ENCODE measurements around the gene MYOF.
"Not testable (repeated sequence)": the region's sequence is repeated elsewhere in the genome, so short reads cannot be mapped to it uniquely, and the experiment has no call there.

MYOF gene

GRCh38 chr10:93363891-93364648, 118.1 kb downstream of the MYOF start:
- Histone ChIP-seq H3K4me3 (ENCODE audit: low read length in 2 of 2) (no peak overlapping the region), H3K27me3 (ENCODE audit: control insufficient read depth in 2 of 2, insufficient read depth in 2 of 2, low read length in 2 of 2) (no peaks in the 10 kb centered on the region), H3K36me3 (ENCODE audit: control insufficient read depth in 2 of 2, insufficient read depth in 2 of 2, low read length in 2 of 2) (peaks cover 26 to 44% of the 10 kb centered on the region in 2 donors), H3K9ac (ENCODE audit: low read depth in 1 of 2, low read length in 2 of 2) (no peak overlapping the region), H3K9me3 (ENCODE audit: control insufficient read depth in 2 of 2, low read length in 2 of 2) (no peaks in the 10 kb centered on the region), H3K4me1 (ENCODE audit: control insufficient read depth in 2 of 2, insufficient read depth in 2 of 2, low read length in 2 of 2) (no peaks in the 10 kb centered on the region), H3K27ac (ENCODE audit: low read depth in 2 of 2, low read length in 2 of 2) (no peak overlapping the region)

GRCh38 chr10:93358398-93358797, 123.7 kb downstream of the MYOF start:
- H3K9ac ChIP-seq (ENCODE audit: low read depth in 1 of 2, low read length in 2 of 2); H3K9me3 ChIP-seq (ENCODE audit: control insufficient read depth in 2 of 2, low read length in 2 of 2); H3K27me3 ChIP-seq (ENCODE audit: control insufficient read depth in 2 of 2, insufficient read depth in 2 of 2, low read length in 2 of 2); H3K4me3 ChIP-seq (ENCODE audit: low read length in 2 of 2); H3K27ac ChIP-seq (ENCODE audit: low read depth in 2 of 2, low read length in 2 of 2); H3K4me1 ChIP-seq (ENCODE audit: control insufficient read depth in 2 of 2, insufficient read depth in 2 of 2, low read length in 2 of 2): not testable (repeated sequence)
- peaks cover 31 to 51% of the 10 kb centered on the region in 2 donors for H3K36me3 ChIP-seq (ENCODE audit: control insufficient read depth in 2 of 2, insufficient read depth in 2 of 2, low read length in 2 of 2)

GRCh38 chr10:93357680-93358079, 124.5 kb downstream of the MYOF start:
- Histone ChIP-seq H3K9me3 (ENCODE audit: control insufficient read depth in 2 of 2, low read length in 2 of 2) (no peaks in the 10 kb centered on the region), H3K4me3 (ENCODE audit: low read length in 2 of 2) (no peak overlapping the region), H3K36me3 (ENCODE audit: control insufficient read depth in 2 of 2, insufficient read depth in 2 of 2, low read length in 2 of 2) (peaks cover 31 to 58% of the 10 kb centered on the region in 2 donors), H3K27ac (ENCODE audit: low read depth in 2 of 2, low read length in 2 of 2) (no peak overlapping the region), H3K27me3 (ENCODE audit: control insufficient read depth in 2 of 2, insufficient read depth in 2 of 2, low read length in 2 of 2) (no peaks in the 10 kb centered on the region), H3K9ac (ENCODE audit: low read depth in 1 of 2, low read length in 2 of 2) (no peak overlapping the region), H3K4me1 (ENCODE audit: control insufficient read depth in 2 of 2, insufficient read depth in 2 of 2, low read length in 2 of 2) (no peaks in the 10 kb centered on the region)

- Histone ChIP-seq H3K36me3 (ENCODE audit: control insufficient read depth in 2 of 2, insufficient read depth in 2 of 2, low read length in 2 of 2) (peaks cover 36 to 64% of the 10 kb centered on the region in 2 donors), H3K9ac (ENCODE audit: low read depth in 1 of 2, low read length in 2 of 2) (no peak overlapping the region), H3K4me3 (ENCODE audit: low read length in 2 of 2) (no peak overlapping the region), H3K27ac (ENCODE audit: low read depth in 2 of 2, low read length in 2 of 2) (no peak overlapping the region), H3K4me1 (ENCODE audit: control insufficient read depth in 2 of 2, insufficient read depth in 2 of 2, low read length in 2 of 2) (no peaks in the 10 kb centered on the region), H3K9me3 (ENCODE audit: control insufficient read depth in 2 of 2, low read length in 2 of 2) (no peaks in the 10 kb centered on the region), H3K27me3 (ENCODE audit: control insufficient read depth in 2 of 2, insufficient read depth in 2 of 2, low read length in 2 of 2) (no peaks in the 10 kb centered on the region)
Measured at GRCh38 chr10:93356516-93356915, 125.6 kb downstream of the MYOF start.

- no peaks in the 10 kb centered on the region for H3K27me3 ChIP-seq (ENCODE audit: control insufficient read depth in 2 of 2, insufficient read depth in 2 of 2, low read length in 2 of 2)
- H3K27ac ChIP-seq (ENCODE audit: low read depth in 2 of 2, low read length in 2 of 2), result no peak overlapping the region
- H3K9ac ChIP-seq (ENCODE audit: low read depth in 1 of 2, low read length in 2 of 2), result no peak overlapping the region
- no peaks in the 10 kb centered on the region for H3K4me1 ChIP-seq (ENCODE audit: control insufficient read depth in 2 of 2, insufficient read depth in 2 of 2, low read length in 2 of 2)
- no peak overlapping the region for H3K4me3 ChIP-seq (ENCODE audit: low read length in 2 of 2)
- H3K9me3 ChIP-seq (ENCODE audit: control insufficient read depth in 2 of 2, low read length in 2 of 2), result no peaks in the 10 kb centered on the region
- peaks cover 48 to 70% of the 10 kb centered on the region in 2 donors for H3K36me3 ChIP-seq (ENCODE audit: control insufficient read depth in 2 of 2, insufficient read depth in 2 of 2, low read length in 2 of 2)
Measured at GRCh38 chr10:93352638-93353383, 129.3 kb downstream of the MYOF start.

- Histone ChIP-seq H3K27ac (ENCODE audit: low read depth in 2 of 2, low read length in 2 of 2) (no peak overlapping the region), H3K9me3 (ENCODE audit: control insufficient read depth in 2 of 2, low read length in 2 of 2) (no peaks in the 10 kb centered on the region)
Measured at GRCh38 chr10:93346694-93347093, 135.4 kb downstream of the MYOF start.

GRCh38 chr10:93346108-93346507, 136.0 kb downstream of the MYOF start:
- Histone ChIP-seq H3K36me3 (ENCODE audit: control insufficient read depth in 2 of 2, insufficient read depth in 2 of 2, low read length in 2 of 2) (peaks cover 40 to 60% of the 10 kb centered on the region in 2 donors), H3K27me3 (ENCODE audit: control insufficient read depth in 2 of 2, insufficient read depth in 2 of 2, low read length in 2 of 2) (no peaks in the 10 kb centered on the region), H3K4me3 (ENCODE audit: low read length in 2 of 2) (no peak overlapping the region), H3K9ac (ENCODE audit: low read depth in 1 of 2, low read length in 2 of 2) (no peak overlapping the region), H3K27ac (ENCODE audit: low read depth in 2 of 2, low read length in 2 of 2) (no peak overlapping the region), H3K9me3 (ENCODE audit: control insufficient read depth in 2 of 2, low read length in 2 of 2) (no peaks in the 10 kb centered on the region), H3K4me1 (ENCODE audit: control insufficient read depth in 2 of 2, insufficient read depth in 2 of 2, low read length in 2 of 2) (no peaks in the 10 kb centered on the region)

More at GRCh38 chr10:93346694-93347093, 135.4 kb downstream of the MYOF start:
- H3K9ac ChIP-seq (ENCODE audit: low read depth in 1 of 2, low read length in 2 of 2), result no peak overlapping the region
- no peaks in the 10 kb centered on the region for H3K4me1 ChIP-seq (ENCODE audit: control insufficient read depth in 2 of 2, insufficient read depth in 2 of 2, low read length in 2 of 2)
- H3K4me3 ChIP-seq (ENCODE audit: low read length in 2 of 2), result no peak overlapping the region
- no peaks in the 10 kb centered on the region for H3K27me3 ChIP-seq (ENCODE audit: control insufficient read depth in 2 of 2, insufficient read depth in 2 of 2, low read length in 2 of 2)
- H3K36me3 ChIP-seq (ENCODE audit: control insufficient read depth in 2 of 2, insufficient read depth in 2 of 2, low read length in 2 of 2), result peaks cover 43 to 64% of the 10 kb centered on the region in 2 donors

- no peak overlapping the region for H3K4me3 ChIP-seq (ENCODE audit: low read length in 2 of 2)
- H3K9me3 ChIP-seq (ENCODE audit: control insufficient read depth in 2 of 2, low read length in 2 of 2), result no peaks in the 10 kb centered on the region
- H3K4me1 ChIP-seq (ENCODE audit: control insufficient read depth in 2 of 2, insufficient read depth in 2 of 2, low read length in 2 of 2), result no peaks in the 10 kb centered on the region
- peaks cover 32 to 51% of the 10 kb centered on the region in 2 donors for H3K36me3 ChIP-seq (ENCODE audit: control insufficient read depth in 2 of 2, insufficient read depth in 2 of 2, low read length in 2 of 2)
- no peak overlapping the region for H3K9ac ChIP-seq (ENCODE audit: low read depth in 1 of 2, low read length in 2 of 2)
- no peak overlapping the region for H3K27ac ChIP-seq (ENCODE audit: low read depth in 2 of 2, low read length in 2 of 2)
- H3K27me3 ChIP-seq (ENCODE audit: control insufficient read depth in 2 of 2, insufficient read depth in 2 of 2, low read length in 2 of 2), result no peaks in the 10 kb centered on the region
Measured at GRCh38 chr10:93344691-93345090, 137.4 kb downstream of the MYOF start.

GRCh38 chr10:93342921-93343320, 139.2 kb downstream of the MYOF start:
- H3K4me3 ChIP-seq (ENCODE audit: low read length in 2 of 2), result no peak overlapping the region
- H3K36me3 ChIP-seq (ENCODE audit: control insufficient read depth in 2 of 2, insufficient read depth in 2 of 2, low read length in 2 of 2), result peaks cover 21 to 49% of the 10 kb centered on the region in 2 donors
- H3K27ac ChIP-seq (ENCODE audit: low read depth in 2 of 2, low read length in 2 of 2), result no peak overlapping the region
- H3K4me1 ChIP-seq (ENCODE audit: control insufficient read depth in 2 of 2, insufficient read depth in 2 of 2, low read length in 2 of 2), result no peaks in the 10 kb centered on the region
- no peak overlapping the region for H3K9ac ChIP-seq (ENCODE audit: low read depth in 1 of 2, low read length in 2 of 2)
- no peaks in the 10 kb centered on the region for H3K27me3 ChIP-seq (ENCODE audit: control insufficient read depth in 2 of 2, insufficient read depth in 2 of 2, low read length in 2 of 2)
- no peaks in the 10 kb centered on the region for H3K9me3 ChIP-seq (ENCODE audit: control insufficient read depth in 2 of 2, low read length in 2 of 2)

GRCh38 chr10:93342366-93342765, 139.8 kb downstream of the MYOF start:
- no peaks in the 10 kb centered on the region for H3K27me3 ChIP-seq (ENCODE audit: control insufficient read depth in 2 of 2, insufficient read depth in 2 of 2, low read length in 2 of 2)
- H3K4me1 ChIP-seq (ENCODE audit: control insufficient read depth in 2 of 2, insufficient read depth in 2 of 2, low read length in 2 of 2), result no peaks in the 10 kb centered on the region
- H3K9ac ChIP-seq (ENCODE audit: low read depth in 1 of 2, low read length in 2 of 2), result no peak overlapping the region
- H3K27ac ChIP-seq (ENCODE audit: low read depth in 2 of 2, low read length in 2 of 2), result no peak overlapping the region
- H3K4me3 ChIP-seq (ENCODE audit: low read length in 2 of 2), result no peak overlapping the region
- no peaks in the 10 kb centered on the region for H3K9me3 ChIP-seq (ENCODE audit: control insufficient read depth in 2 of 2, low read length in 2 of 2)
- H3K36me3 ChIP-seq (ENCODE audit: control insufficient read depth in 2 of 2, insufficient read depth in 2 of 2, low read length in 2 of 2), result peaks cover 21 to 43% of the 10 kb centered on the region in 2 donors
